Activated B cell treated with CpG ODN at 0.5 μM for 24 hours (primary cell): ENCODE measurements around the gene GSDME. TPM values are rescaled to one million over a fixed set of nuclear protein-coding genes. Genes with fewer than 3 reads are reported as not detected.

ENCODE experiments used
- ATAC-seq: fragments of 200-7000 bp; cut with Tn5 transposase; one replicate; pipeline ENCODE4 v1.10.0; 2021; ENCODE audit warnings: low read depth, mild to moderate bottlenecking, moderate library complexity
- CTCF ChIA-PET: fragments of 350-600 bp; sonication (Branson Sonifier 250); formaldehyde crosslinking; loops from one replicate; lab custom pipeline; 2021; ENCODE audit warnings: antibody characterized with exemption; lab: Charles Lee
- POLR2A ChIA-PET: fragments of 350-600 bp; sonication (Branson Sonifier 250); formaldehyde crosslinking; loops from one replicate; lab custom pipeline; 2021; ENCODE audit warnings: antibody characterized with exemption; lab: Charles Lee
- DNase-seq: peaks from one replicate; pipeline ENCODE4 v3.0.0; 2022
- H3K27ac Mint-ChIP-seq: one replicate; pipeline ENCODE4 v1.8.0; 2020; ENCODE audit warnings: mixed read lengths
- H3K27me3 Mint-ChIP-seq: one replicate; pipeline ENCODE4 v1.8.0; 2021; ENCODE audit warnings: mixed read lengths
- H3K36me3 Mint-ChIP-seq: one replicate; pipeline ENCODE4 v1.8.0; 2021; ENCODE audit warnings: low read depth, mixed read lengths
- H3K4me1 Mint-ChIP-seq: one replicate; pipeline ENCODE4 v1.8.0; 2021; ENCODE audit warnings: mixed read lengths
- H3K4me3 Mint-ChIP-seq: one replicate; pipeline ENCODE4 v1.8.0; 2020; ENCODE audit warnings: mild to moderate bottlenecking, mixed read lengths
- H3K9me3 Mint-ChIP-seq: one replicate; pipeline ENCODE4 v1.8.0; 2020; ENCODE audit warnings: mixed read lengths
- intact Hi-C: fragments of 100-400 bp; cut with micrococcal nuclease; formaldehyde crosslinking; loops from one replicate; pipeline ENCODE4 v1.15.1; 2024
- total RNA-seq: library from RNA; stranded (reverse); gene quantifications from 2 replicates; pipeline ENCODE4 v1.2.3, GENCODE V29; 2022
- TF ChIP-seq, protein P1 (sequence below): fragments of 200-600 bp; IDR thresholded peaks from one replicate; pipeline ENCODE4 v1.8.0; 2022; ENCODE audit warnings: antibody characterized with exemption, mild to moderate bottlenecking

GSDME gene
- total RNA-seq, 1 donor from 2014 or later: 4.1 TPM

DNA sequence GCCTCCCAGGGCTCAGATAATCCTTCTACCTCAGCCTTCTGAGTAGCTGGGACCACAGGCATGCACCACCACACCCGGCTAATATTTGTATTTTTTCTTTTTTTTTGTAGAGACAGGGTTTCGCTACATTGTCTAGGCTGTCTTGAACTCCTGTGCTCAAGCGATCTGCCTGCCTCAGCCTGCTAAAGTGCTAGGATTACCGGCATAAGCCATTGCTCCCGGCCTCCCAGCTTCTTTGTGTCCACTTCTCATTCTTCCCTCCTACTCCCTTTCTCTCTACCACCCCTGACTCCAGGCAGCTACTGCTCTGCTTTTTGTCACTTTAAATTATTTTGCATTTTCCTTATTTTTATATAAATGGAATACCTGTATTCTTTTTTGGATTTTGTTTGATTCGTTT is 100.7 kb downstream of the GSDME start:
- no peaks in the 10 kb centered on the region for H3K27me3 Mint-ChIP-seq
- TF ChIP-seq, protein P1, sequence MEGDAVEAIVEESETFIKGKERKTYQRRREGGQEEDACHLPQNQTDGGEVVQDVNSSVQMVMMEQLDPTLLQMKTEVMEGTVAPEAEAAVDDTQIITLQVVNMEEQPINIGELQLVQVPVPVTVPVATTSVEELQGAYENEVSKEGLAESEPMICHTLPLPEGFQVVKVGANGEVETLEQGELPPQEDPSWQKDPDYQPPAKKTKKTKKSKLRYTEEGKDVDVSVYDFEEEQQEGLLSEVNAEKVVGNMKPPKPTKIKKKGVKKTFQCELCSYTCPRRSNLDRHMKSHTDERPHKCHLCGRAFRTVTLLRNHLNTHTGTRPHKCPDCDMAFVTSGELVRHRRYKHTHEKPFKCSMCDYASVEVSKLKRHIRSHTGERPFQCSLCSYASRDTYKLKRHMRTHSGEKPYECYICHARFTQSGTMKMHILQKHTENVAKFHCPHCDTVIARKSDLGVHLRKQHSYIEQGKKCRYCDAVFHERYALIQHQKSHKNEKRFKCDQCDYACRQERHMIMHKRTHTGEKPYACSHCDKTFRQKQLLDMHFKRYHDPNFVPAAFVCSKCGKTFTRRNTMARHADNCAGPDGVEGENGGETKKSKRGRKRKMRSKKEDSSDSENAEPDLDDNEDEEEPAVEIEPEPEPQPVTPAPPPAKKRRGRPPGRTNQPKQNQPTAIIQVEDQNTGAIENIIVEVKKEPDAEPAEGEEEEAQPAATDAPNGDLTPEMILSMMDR: no peak
- peaks cover 17% of the 10 kb centered on the region for H3K36me3 Mint-ChIP-seq
- peaks cover 2% of the 10 kb centered on the region for H3K9me3 Mint-ChIP-seq
- DNase-seq: no peak
- POLR2A ChIA-PET: no interaction called here
- ATAC-seq: no peak
- no peak overlapping the region for H3K4me3 Mint-ChIP-seq
- intact Hi-C loops: no loop called here
- H3K27ac Mint-ChIP-seq: no peak overlapping the region
- peaks cover 30% of the 10 kb centered on the region for H3K4me1 Mint-ChIP-seq
- CTCF ChIA-PET: interaction anchor here (2.3 kb wide), 1 partner anchor 8 kb away, joined by 9 read pairs; no protein-coding TSS in a partner anchor

DNA sequence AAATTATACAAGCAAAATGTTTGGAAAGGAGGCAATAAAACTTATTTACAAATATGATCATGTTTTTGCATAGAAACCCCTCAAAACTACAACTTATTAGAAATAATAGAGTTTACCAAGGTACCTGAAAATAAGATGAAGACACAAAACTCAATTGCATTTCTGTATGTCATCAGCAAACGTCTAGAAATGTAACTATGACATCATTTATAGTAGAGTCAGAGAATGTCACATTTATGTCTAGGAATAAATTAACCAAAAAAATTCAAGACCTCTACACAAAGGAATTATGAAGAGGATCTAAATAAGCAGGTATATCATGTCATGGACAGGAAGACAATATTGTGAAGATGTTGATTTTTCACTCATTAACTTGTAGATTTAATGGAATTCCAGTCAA is 103.0 kb downstream of the GSDME start:
- ChIA-PET CTCF (interaction anchor here (2.3 kb wide), 1 partner anchor 11 kb away, joined by 9 read pairs; no protein-coding TSS in a partner anchor), POLR2A (no interaction called here)
- no peak for ATAC-seq
- H3K4me3 Mint-ChIP-seq: no peak overlapping the region
- no peaks in the 10 kb centered on the region for H3K27me3 Mint-ChIP-seq
- TF ChIP-seq, protein P1: no peak
- H3K36me3 Mint-ChIP-seq: peaks cover 30% of the 10 kb centered on the region
- H3K4me1 Mint-ChIP-seq: peaks cover 19% of the 10 kb centered on the region
- DNase-seq: no peak
- H3K9me3 Mint-ChIP-seq: peaks cover 2% of the 10 kb centered on the region
- intact Hi-C loops: no loop called here
- H3K27ac Mint-ChIP-seq: no peak overlapping the region

- Mint-ChIP-seq H3K4me3 (peak overlapping the region; percentile 70), H3K27me3 (no peaks in the 10 kb centered on the region), H3K27ac (peak overlapping the region; percentile 19), H3K4me1 (peaks cover 14% of the 10 kb centered on the region), H3K36me3 (peaks cover 26% of the 10 kb centered on the region), H3K9me3 (no peaks in the 10 kb centered on the region)
- DNase-seq: no peak
- ATAC-seq: no peak
- TF ChIP-seq, protein P1: no peak
- ChIA-PET POLR2A (no interaction called here), CTCF (interaction anchor here (1.2 kb wide), 1 partner anchor 440 kb away, joined by 3 read pairs; no protein-coding TSS in a partner anchor)
- intact Hi-C loops: no loop called here
Measured at GRCh38 chr7:24653316-24654085, 103.8 kb downstream of the GSDME start.

- peaks cover 23% of the 10 kb centered on the region for H3K36me3 Mint-ChIP-seq
- no peaks in the 10 kb centered on the region for H3K27me3 Mint-ChIP-seq
- TF ChIP-seq, protein P1: no peak
- ATAC-seq (no peak), DNase-seq (no peak)
- H3K27ac Mint-ChIP-seq: no peak overlapping the region
- intact Hi-C loops: no loop called here
- ChIA-PET POLR2A (no interaction called here), CTCF (interaction anchor here (1.2 kb wide), 1 partner anchor 441 kb away, joined by 3 read pairs; no protein-coding TSS in a partner anchor)
- no peaks in the 10 kb centered on the region for H3K9me3 Mint-ChIP-seq
- H3K4me1 Mint-ChIP-seq: peaks cover 12% of the 10 kb centered on the region
- H3K4me3 Mint-ChIP-seq: peak overlapping the region; percentile 13
Measured at GRCh38 chr7:24652251-24652939, 104.9 kb downstream of the GSDME start.

Other genes starting within 250 kb of the GSDME start
- gene PALS2, start 184.0 kb downstream of the GSDME start, total RNA-seq: 29.8 and 34.8 TPM in 2 replicates
- gene OSBPL3, start 222.7 kb upstream of the GSDME start, total RNA-seq: 29.3 and 33.3 TPM in 2 replicates